NT2/D1 (cell line): Measurements from ENCODE around the gene TMPRSS9.

ENCODE experiments used
- DNase-seq: peaks from one replicate; pipeline ENCODE4 v3.0.0-alpha.2; 2011; ENCODE audit warnings: low read depth, low spot score
- H3K27me3 ChIP-seq: 2 replicates; pipeline ENCODE4 v1.6.0; 2011; ENCODE audit warnings: mild to moderate bottlenecking; ENCODE audit not compliant: insufficient read length, insufficient read depth
- H3K36me3 ChIP-seq: 2 replicates; pipeline ENCODE4 v1.6.1; 2011; ENCODE audit warnings: mild to moderate bottlenecking, low read length, mixed read lengths; ENCODE audit not compliant: insufficient read depth, insufficient read length
- H3K4me1 ChIP-seq: 2 replicates; pipeline ENCODE4 v1.5.1; 2011; ENCODE audit not compliant: insufficient read depth, insufficient read length
- H3K4me3 ChIP-seq: 2 replicates; pipeline ENCODE4 v1.5.1; 2011; ENCODE audit warnings: low read depth; ENCODE audit not compliant: insufficient read length
- H3K9ac ChIP-seq: 2 replicates; pipeline ENCODE4 v1.6.0; 2011; ENCODE audit warnings: low read depth; ENCODE audit not compliant: insufficient read length
- H3K9me3 ChIP-seq: 2 replicates; pipeline ENCODE4 v1.5.1; 2011; ENCODE audit warnings: mild to moderate bottlenecking, low read length; ENCODE audit not compliant: insufficient read depth
- SUZ12 ChIP-seq: IDR thresholded peaks from 2 replicates; pipeline ENCODE4 v1.6.1; 2011; ENCODE audit not compliant: insufficient read length, insufficient read depth; ENCODE audit errors: extremely low read depth
- YY1 ChIP-seq: IDR thresholded peaks from 2 replicates; pipeline ENCODE4 v1.6.1; 2011; ENCODE audit not compliant: insufficient read length, insufficient read depth
- ZNF274 ChIP-seq: IDR thresholded peaks from 2 replicates; pipeline ENCODE4 v1.6.1; 2011; ENCODE audit warnings: mild to moderate bottlenecking, low read depth, low read length

The TMPRSS9 gene

DNA sequence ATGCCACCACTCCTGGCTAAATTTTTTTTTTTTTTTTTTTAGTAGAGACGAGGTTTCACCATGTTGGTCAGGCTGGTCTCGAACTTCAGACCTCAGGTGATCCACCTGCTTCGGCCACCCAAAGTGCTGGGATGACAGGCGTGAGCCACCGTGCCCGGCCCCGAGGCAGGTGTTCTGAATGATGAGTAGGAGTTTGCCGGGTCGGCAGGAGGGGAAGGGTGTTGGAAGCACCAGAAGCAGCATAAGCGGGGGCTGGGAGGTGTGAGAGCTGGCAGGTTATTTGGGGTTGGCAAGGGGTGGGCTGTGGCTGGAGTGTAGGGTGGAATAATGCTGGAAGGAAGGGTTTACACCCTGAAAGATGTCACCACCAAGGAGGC, 29.8 kb upstream of the TMPRSS9 start:
- Histone ChIP-seq H3K9me3 (peaks cover 10% of the 10 kb centered on the region; the same call in 1 of the 2 replicates), H3K9ac (no peak overlapping the region), H3K27me3 (no peaks in the 10 kb centered on the region), H3K4me1 (peaks cover 26% of the 10 kb centered on the region), H3K4me3 (no peak overlapping the region), H3K36me3 (peaks cover 36% of the 10 kb centered on the region)
- DNase-seq, result no peak
- no peak for TF ChIP-seq YY1
- no peak for TF ChIP-seq SUZ12
- TF ChIP-seq ZNF274, result no peak

DNA sequence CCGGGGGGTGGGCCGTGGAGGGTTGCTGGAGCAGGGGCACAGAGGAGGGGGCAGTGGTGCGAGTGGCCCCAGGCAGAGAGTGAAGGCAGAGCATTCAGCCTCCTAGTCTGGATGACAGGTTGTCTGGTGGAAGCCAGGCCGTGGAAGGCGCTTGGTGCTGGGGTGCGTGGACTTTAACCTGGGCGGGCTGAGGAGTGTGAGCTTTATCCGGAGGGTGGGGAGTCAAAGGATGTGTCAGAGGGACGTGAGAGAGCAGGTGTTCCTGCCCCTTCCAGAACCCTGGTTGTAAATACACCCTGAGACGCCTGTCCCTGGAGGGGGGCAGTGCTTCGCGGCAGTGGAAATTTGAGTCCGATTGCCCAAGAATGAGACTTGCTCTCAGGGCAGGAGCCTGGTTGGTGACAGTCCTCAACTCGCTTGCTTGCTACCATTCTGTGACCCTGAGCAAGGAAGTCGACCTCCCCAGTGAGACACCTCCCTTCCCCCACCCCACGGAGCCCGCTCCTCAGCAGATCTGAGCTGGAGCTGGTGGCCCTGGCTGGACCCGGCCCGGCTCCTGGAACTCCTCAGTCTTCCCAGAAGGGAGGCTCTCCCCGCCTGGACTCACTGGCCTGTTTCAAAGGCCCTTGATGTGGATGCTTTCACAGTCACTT, 29.3 kb upstream of the TMPRSS9 start:
- TF ChIP-seq SUZ12, result no peak
- TF ChIP-seq ZNF274, result no peak
- TF ChIP-seq YY1, result no peak
- H3K4me1 ChIP-seq, result peaks cover 24% of the 10 kb centered on the region
- peak overlapping the region; percentile 59 for H3K9ac ChIP-seq
- H3K27me3 ChIP-seq, result no peaks in the 10 kb centered on the region
- H3K36me3 ChIP-seq, result peaks cover 31% of the 10 kb centered on the region
- DNase-seq, result no peak
- H3K9me3 ChIP-seq, result peaks cover 15% of the 10 kb centered on the region; the same call in 1 of the 2 replicates
- no peak overlapping the region for H3K4me3 ChIP-seq

DNA sequence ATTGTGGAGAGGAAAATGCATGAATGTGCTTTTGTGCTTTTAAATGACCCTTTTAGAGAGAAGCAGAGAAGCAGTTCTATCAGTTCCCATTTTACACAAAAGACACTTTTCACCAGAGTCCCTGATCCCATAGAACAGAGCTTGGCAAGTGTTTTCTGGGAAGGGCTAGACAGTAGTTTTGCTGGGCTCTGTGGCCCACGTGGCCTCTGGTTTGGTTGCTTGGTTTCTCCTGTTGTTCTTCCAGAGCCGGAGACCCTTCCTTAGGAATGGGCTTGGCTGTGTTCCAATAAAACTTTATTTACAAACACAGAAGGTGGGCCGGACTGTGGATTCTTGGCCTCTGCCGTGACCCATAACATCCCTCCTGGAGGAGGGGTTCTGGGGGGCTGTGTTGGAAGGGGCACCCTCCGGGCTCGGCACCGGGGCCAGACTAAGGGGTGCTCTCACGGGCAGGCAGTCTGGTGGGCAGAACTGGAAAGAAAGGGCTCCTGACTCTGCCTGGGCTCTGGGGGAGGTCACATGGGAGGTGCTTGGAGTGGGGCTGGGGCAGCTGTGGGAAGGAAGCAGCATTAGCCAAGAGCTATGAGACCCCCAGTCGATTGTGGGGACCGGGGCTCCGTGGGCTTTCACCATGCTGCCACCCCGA, 28.3 kb upstream of the TMPRSS9 start:
- no peak for DNase-seq
- no peak for TF ChIP-seq ZNF274
- no peak for TF ChIP-seq SUZ12
- TF ChIP-seq YY1, result no peak
- peaks cover 24% of the 10 kb centered on the region for H3K36me3 ChIP-seq
- no peak overlapping the region for H3K9ac ChIP-seq
- H3K9me3 ChIP-seq, result peaks cover 15% of the 10 kb centered on the region; the same call in 1 of the 2 replicates
- H3K27me3 ChIP-seq, result no peaks in the 10 kb centered on the region
- H3K4me1 ChIP-seq, result peaks cover 29% of the 10 kb centered on the region
- no peak overlapping the region for H3K4me3 ChIP-seq

DNA sequence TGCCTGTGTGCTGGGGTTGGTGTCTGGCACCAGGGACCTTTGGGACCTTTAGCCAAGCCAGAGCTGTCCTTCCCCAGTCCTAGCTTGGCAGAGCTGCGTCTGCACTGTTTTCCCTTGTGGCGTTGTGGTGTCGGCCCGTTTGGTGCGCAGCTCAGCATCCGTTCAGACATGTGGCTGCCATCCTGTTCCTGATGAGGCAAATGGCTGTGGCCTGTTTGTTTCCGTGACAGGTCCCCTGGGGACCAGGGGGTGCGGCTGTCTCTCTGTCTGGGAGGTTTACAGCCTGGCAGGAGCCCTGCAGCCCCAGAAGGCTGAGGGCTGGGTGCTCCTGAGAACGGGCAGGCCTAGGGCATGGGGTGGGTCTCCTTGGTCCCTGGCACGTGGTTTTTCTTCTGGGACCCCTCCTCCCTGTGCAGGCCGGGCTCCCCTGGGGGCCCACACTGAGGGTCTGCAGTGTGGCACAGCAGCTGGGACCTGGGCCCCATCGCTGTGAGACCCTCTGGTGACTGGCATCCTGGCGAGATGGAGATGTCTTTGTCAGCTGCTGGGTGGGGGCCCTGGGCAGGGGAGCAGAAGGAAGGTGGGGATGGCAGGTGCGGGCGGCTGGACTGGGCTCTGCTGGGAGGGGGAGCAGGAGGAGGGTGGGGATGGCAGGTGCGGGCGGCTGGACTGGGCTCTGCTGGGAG, 27.6 kb upstream of the TMPRSS9 start:
- peaks cover 36% of the 10 kb centered on the region for H3K4me1 ChIP-seq
- H3K27me3 ChIP-seq, result no peaks in the 10 kb centered on the region
- no peak for DNase-seq
- TF ChIP-seq ZNF274, result no peak
- TF ChIP-seq SUZ12, result no peak
- no peak for TF ChIP-seq YY1
- H3K4me3 ChIP-seq, result no peak overlapping the region
- no peak overlapping the region for H3K9ac ChIP-seq
- peaks cover 15% of the 10 kb centered on the region; the same call in 1 of the 2 replicates for H3K9me3 ChIP-seq
- H3K36me3 ChIP-seq, result peaks cover 23% of the 10 kb centered on the region

DNA sequence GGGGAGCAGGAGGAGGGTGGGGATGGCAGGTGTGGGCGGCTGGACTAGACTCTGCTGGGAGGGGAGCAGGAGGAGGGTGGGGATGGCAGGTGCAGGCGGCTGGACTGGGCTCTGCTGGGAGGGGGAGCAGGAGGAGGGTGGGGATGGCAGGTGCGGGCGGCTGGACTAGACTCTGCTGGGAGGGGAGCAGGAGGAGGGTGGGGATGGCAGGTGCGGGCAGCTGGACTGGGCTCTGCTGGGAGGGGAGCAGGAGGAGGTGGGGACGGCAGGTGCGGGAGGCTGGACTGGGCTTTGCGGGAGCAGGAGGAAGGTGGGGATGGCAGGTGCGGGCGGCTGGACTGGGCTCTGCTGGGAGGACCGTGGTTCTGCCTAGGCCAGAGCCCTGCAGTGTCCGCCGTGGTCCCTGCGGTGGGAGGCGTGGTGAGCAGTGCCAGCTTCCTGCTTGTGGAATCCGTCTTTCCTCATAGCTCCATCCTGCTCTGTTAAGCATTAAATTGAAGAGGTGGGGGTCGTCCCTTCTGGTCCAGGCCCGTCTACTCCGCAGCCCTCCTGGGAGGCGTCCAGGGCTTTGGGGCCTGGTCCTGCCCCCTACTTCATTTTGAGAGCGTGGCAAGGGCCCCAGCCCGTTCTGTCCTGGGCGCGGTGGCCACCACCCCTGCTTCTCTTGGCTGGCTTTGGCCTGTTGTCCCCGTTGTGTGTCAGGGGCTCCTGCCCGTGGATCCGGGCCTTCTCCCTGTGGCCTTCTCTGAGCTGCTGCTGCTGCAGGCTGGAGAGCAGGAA, 26.8 kb upstream of the TMPRSS9 start:
- peaks cover 40% of the 10 kb centered on the region for H3K4me1 ChIP-seq
- no peak for TF ChIP-seq ZNF274
- no peak for TF ChIP-seq YY1
- no peak for TF ChIP-seq SUZ12
- DNase-seq, result no peak

DNA sequence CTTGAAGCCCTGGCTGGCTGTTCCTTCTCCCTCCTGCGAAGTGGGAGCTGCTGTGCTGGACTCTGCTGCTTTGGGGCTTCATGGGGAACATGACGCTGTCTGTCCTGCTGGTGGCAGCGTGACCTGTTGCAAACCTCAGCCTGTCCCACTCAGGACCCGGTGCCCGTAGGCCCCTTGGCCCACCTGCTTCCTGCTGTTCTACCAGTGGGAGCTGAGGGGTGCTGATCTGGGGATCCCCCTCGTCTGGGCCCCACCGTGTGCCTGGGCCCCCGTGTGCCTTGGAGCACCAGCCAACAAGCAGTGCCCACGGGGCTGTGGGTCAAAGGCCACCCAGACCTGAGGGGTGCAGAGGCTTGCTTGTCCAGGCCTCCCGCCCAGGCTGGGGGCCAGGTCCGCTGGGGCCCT, 26.3 kb upstream of the TMPRSS9 start:
- TF ChIP-seq SUZ12, result no peak
- no peak for TF ChIP-seq ZNF274
- TF ChIP-seq YY1, result no peak
- Histone ChIP-seq H3K4me1 (peaks cover 41% of the 10 kb centered on the region), H3K4me3 (no peak overlapping the region), H3K9ac (no peak overlapping the region), H3K27me3 (no peaks in the 10 kb centered on the region), H3K36me3 (peaks cover 36% of the 10 kb centered on the region), H3K9me3 (peaks cover 15% of the 10 kb centered on the region; the same call in 1 of the 2 replicates)
- no peak for DNase-seq

More for the DNA sequence above, 26.8 kb upstream of the TMPRSS9 start:
- H3K27me3 ChIP-seq, result no peaks in the 10 kb centered on the region
- H3K9me3 ChIP-seq, result peaks cover 15% of the 10 kb centered on the region; the same call in 1 of the 2 replicates
- H3K36me3 ChIP-seq, result peaks cover 30% of the 10 kb centered on the region
- H3K4me3 ChIP-seq, result no peak overlapping the region
- peak overlapping the region; percentile 25 for H3K9ac ChIP-seq
